ENCODE data around the gene DERL2.

DERL2 gene

DNA sequence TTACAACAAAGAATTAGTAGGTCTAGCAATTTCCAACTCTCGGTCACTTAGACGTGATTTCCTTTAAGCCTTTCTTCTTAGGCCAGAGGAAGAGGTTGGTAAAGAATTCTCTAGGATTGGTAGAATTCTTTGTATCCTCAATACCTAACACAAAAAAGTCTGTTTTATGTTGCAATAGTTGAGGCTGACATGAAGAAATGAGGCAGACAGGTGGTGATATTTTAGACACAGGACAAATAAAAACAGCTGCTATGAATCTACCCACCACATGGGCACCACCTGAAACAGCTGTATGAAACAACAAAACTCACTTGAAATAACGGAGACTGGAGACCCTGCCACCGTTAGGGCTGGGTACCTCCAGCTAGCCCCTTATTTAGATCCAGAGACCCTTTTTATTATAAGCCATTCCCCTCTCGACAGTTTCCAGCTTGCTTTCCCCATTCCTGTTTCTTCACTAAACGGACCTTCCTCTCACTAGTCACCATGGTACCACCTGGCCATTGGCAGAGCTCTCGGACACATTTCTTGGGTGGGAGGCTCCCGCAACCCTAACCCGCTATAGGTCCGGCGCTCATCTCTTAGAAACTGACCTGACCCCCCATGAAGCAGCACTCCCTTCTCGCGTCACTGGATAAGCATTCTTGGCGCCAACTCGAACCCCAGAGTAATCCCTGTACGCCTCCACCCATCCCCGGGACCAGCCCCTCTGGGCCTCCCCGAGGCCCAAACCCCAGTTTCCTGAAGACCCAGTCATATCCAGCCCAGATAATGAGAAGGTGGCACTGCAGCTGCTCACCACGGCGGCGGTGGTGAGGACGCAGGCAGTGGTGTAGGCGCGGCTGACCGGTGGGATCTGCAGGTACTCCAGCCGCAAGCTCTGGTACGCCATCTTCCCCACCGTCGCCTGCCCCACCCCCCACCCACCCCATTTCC, at the start of gene DERL2:
TSS of gene DERL2 (minus strand) at position 909 of the 936 bp plus-strand sequence. CDS start at position 892, 17 bp downstream.
- DNase-seq (ENCODE audit: low read depth): no peak

DNA sequence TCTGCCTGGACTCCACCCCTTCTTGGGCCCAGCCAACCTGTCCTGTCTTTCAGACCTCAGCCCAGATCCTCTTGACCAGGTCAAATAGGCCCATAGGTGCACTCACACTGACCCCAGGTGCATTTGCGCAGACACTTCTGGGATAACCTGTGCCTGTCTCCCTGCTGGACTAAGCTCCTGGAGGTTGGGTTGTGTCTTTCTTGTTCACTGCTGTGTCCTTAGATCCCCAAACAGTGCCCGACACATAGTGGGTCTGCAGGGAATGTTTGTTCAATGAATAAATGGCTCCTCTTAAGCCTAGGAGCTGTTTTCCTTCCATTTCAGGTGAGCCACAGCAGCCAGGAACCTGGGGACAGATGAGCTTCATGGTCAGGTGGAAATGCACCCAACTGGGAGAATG, 49.5 kb upstream of the DERL2 start:
- DNase-seq (ENCODE audit: low read depth): no peak

DNA sequence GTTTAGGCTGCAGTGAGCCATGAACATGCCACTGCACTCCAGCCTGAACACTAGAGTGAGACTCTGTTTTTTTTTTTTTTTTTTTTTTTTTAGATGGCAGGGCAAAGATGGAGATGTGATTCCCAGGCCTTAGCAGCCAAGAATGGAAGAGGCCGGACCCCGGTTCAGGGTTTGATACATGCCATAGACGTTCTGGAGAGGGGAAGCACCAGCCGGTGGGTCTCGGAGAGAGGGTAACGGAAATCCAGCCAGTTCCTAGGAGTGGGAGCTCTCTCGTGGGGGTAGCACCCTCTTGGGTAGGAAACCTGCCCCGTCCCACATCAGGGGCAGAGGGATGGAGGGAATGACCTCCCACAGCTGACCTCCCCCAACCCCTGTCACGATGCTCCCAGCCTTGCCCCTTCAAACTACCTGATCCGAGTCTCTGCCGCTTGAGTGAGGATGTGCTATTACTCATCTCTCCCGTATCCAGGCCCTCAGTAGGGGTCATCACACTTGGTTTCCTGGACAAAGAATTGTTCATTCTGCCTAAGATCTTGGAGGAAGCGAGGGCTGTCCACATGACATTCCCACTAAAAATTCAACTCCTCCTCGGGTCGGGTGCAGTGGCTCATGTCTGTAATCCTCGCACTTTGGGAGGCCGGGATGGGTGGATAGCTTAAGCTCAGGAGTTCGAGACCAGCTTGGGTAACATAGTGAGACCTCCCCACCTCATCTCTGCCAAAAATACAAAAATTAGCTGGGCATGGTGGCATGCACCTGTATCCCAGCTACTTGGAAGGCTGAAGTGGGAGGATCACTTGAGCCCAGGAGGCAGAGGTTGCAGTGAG, 47.7 kb upstream of the DERL2 start:
- no peak for DNase-seq (ENCODE audit: low read depth)

DNA sequence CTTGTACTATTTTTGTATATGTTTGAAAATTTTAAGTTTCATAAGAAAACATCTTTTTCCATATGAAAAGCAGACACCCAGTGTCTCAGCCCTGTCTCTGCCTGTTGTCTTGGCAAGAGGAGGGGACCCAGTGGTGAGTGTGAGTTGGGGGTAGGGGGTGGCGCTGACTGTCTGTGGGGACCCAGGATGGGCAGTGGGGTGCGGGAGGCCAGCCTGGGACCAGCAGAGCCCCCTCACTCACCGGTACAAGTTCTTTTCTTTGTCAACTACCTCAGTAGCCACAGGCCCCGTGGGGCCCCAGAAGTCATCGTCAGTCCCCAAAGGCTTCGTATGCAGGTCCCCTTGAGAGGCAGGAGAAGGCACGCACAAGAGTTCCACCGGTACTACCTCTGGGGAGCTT, 46.6 kb upstream of the DERL2 start:
- DNase-seq (ENCODE audit: low read depth): no peak

DNA sequence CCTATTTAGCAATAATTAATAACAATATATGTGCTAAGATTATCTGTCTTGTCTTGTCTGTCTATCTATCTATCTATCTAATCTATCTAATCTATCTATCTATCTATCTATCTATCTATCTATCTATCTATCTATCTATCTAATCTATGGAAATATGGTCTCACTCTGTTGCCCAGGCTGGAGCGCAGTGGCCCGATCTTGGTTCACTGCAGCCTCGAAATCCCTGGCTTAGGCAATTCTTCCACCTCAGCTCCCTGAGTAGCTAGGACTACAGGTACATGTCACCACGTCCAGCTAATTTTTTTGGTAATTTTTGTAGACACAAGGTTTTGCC, 45.1 kb upstream of the DERL2 start:
- DNase-seq (ENCODE audit: low read depth): no peak

DNA sequence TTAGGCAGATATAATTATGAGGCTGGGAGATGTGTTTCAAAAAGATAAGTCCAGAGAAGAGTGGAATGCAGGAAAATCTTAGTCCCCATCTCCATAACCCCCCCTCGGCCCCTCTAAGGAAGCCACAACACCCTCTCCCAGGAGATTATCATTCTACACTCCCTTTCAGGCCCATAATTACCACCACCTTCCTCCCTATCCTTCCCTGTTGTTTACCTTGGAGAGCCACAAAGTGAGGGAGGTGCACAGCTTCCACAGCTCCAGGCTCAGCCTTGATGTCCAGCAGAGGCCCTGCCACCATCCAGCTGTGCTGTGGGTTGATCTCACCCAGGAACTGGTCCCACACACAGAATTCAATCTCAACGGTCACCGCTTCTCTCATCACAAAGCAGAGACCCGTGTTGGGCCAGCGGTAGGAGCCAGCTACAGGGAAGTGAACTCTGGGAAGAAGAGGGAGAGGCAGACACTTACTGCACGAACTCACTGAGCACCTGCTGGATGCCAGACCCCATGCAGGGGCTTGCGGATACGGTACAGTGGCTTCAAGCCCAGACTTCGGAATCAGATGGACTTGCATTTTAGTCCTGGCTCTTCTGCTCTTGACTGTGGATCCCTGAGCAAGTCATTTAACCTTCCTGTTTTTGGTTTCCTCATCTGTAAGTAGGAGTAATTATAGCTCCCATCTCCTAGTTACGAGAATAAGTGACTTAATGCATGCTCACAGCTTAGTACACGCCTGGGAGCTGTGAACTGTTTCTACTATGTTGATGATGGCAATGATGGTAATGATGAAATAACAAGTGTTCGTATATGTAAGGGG, 44.5 kb upstream of the DERL2 start:
- no peak for DNase-seq (ENCODE audit: low read depth)

DNA sequence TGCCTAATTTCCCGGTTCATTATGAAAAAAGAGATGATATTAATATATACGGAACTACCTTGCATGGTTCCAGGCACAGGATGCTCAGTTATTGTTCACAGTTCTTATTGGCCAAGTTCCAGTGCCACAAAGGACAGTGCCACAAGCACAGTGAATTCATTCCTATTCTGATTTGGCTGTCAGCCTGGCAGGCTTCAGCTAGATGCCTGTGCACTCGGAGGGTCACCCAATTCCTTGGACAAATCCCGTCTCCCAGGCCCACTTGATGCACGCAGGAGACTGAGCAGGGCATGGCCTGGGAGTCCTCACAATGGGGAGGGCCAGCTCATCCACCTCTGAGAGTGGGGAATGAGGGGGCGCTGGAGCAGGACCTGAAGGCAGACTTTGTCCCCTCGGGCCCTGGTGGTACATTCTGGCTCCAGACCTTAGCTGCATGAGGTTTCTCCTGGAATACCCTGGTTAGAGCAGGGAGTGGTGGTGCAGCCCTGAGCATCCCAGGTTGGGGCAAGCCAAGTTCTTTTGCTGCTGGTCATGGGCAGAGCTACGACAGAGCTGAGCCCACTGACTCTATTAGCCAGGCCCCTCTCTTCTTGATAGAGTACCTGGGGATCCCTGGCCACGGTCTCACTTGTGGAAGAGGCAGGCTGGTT, 41.7 kb upstream of the DERL2 start:
- no peak for DNase-seq (ENCODE audit: low read depth)

DNA sequence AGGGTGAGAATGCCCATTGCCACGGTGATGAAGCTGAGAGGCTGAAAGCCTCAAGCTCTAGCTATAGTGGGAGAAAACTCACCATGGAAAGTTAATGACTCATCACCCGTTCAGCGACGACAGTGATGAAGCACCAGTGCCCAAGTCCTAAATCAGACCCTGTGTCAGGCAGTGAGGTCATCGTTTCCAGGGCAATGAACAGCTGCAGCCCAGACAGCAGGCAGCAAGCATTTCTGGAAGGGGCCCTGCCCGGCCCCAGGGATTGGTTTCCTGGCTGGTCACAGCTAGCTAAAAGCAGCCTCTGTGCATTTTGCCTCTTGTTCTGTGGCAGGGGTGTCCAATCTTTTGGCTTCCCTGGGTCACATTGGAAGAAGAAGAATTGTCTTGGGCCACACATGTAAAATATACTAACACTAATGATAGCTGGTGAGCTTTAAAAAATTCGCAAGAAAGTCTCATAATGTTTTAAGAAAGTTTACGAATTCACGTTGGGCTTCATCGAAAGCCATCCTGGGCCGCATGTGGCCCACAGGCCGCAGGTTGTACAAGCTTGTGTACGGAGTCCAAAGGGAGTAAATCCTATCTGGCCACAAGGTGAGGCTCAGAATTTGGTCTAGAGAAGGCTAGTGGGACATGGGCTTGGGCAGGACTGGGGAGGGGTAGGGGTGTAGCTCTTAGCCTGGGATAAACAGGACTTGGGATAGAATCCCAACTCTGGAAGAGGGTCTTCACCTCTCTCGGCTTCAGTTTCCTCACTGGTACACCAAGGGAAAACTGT, 41.0 kb upstream of the DERL2 start:
- no peak for DNase-seq (ENCODE audit: low read depth)

DNA sequence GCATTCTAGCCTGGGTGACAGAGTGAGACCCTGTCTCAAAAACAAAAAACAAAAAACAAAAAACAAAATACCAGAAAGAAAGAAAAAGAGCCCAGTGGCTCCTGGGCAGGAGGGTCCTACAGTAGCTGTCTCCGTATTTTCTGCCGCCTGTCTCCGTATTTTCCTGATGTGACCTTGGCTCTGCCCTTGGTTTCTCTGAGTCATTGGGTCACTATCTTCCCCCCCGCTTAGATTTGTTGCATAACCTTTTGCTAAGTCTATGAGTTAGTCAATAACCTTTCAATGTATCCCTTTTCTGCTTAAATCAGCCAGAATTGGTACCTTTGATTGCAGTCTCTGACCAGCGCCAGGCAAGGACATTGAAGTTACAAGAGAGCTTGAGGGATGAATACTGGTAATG, 37.3 kb upstream of the DERL2 start:
- DNase-seq (ENCODE audit: low read depth): no peak

DNA sequence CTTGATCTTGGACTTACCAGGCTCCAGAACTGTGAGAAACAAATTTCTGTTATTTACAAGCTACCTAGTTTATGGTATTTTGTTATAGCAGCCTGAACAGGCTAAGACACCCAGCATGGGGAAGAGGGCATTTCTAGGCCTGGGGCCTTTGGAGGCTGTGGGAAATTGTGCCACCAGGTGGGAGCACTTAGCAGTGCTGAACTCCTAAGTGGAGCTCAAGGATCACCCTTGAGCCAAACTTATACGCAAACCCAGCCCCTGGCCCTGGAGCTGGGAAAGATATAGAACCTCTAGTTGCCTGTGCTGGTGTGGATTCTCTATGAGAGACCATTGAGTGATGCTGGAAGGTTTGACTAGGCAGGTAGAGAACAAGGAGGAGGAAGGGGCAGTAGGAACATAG, 36.5 kb upstream of the DERL2 start:
- DNase-seq (ENCODE audit: low read depth): no peak

DNA sequence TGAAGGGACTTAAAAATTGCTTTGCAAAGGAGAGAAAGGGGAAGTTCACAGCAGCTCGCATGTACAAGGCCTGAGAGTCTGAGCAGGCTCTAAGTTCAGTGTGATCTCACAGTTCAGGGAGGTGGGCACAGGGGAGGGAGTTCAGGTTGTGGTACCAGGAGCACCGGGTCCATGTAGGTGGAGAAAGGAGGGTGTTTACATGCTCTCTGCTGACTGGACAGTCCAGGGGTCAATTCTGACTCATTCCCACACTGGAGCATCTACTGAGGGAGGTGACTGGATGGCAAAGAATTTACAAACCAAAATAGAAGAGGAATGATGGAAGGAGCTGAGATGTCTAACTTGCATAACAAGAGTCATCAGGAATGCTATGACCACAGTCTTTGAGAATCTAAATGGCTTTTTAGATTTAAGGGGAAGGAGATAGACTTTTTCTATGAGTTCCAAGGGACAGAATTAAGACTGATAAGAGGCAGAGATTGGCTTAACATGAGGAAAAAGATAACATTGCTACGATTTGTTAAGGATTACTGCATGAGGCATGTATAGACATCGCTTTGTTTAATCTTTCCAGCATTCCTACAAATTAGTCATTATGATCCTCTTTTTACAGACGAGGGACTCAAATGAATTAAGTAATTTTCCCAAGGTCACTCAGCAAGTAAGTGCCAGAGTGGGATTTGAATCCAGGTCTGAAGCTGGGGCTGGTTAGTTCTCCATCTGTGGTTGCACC, 30.2 kb upstream of the DERL2 start:
- DNase-seq (ENCODE audit: low read depth): no peak

DNA sequence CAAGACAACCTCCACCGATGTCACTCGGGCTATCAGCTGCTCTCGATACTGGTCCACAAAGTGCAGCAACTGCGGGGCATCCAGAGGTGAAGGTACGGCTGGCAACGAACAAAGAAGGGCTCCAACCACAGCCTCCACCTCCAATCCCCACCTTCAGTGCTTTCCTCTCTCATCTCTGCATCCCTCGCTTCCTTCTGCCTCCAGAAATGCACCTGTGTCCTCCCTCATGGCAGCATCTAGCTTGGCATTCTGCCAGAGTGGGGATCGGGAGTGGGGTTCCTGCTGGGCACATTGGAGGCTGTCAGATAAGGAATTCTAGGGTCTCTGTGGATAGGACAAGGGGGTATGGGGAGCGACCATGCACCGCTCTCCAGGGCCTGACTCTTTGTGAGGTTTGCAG, 29.0 kb upstream of the DERL2 start:
- no peak for DNase-seq (ENCODE audit: low read depth)

DNA sequence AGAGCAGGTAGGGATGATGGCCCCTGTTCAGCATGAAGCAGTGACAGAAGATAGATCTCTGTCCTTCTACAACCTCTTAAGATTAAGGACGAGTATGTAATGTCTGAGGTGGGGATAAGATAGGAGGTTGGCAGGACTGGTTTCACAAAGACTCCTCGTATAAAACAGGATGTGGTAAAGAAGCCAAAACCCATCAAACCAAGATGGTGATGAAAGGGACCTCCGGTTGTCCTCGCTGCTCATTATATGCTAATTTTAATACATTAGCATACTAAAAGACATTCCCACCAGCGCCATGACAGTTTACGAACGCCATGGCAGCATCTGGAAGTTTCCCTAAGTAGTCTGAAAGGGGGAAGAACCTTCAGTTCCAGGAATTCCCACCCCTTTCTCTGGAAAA, 27.6 kb upstream of the DERL2 start:
- no peak for DNase-seq (ENCODE audit: low read depth)

DNA sequence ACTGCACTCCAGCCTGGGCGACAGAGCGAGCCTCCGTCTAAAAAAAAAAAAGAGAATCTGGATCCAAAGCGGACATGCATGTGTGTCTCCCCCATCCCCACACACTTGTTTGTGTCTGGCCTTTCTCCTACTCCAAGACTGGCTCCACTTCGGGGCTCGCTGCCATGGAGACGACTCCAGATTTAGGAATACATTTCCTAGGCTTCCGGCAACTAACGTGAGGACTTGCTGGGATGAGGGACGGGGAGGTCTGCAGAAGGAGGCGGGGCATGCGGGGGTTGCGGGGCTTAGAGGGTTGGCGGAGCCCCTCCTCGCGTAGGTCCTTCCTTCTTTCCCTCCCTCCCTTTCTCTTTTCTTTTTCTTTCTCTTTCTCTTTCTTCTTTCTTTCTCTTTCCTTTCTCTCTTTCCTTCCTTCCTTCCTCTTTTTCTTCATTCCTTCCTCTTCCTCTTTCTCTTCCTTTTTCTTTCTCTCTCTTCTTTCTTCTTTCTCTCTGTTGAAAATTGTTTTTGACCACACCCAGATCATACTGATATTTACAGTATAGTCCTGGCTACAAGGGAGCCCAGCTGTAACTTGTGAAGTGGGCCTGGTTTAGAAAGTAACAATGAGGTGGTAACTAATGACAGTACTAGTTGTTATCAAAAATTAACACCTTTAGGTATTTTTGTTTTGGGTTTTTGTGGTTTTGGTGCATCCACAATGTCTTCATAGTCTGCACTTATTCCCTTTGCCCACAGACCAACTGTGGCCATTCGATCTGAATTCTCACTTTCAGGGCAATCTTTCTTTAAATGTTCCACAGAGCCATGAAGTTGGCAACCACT, 25.6 kb upstream of the DERL2 start:
- DNase-seq (ENCODE audit: low read depth): no peak

DNA sequence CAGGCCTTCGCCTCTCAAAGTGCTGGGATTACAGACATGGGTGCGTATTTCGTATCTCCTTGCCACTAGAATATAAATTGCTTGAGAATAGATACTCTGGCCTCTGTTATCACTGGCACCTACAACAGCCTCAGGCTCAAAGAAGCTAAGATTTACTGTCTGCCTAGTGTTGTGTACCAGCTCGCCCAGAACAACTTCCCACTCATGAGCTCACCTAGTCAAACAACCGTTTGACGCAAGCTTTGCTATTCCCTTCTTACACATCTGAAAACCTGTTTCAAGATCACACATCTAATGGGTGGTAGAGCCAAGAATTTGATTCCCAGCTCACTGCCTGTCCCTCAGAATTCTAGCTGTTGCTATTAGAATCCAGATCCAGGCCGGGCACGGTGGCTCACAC, 24.8 kb upstream of the DERL2 start:
- DNase-seq (ENCODE audit: low read depth): no peak

DNA sequence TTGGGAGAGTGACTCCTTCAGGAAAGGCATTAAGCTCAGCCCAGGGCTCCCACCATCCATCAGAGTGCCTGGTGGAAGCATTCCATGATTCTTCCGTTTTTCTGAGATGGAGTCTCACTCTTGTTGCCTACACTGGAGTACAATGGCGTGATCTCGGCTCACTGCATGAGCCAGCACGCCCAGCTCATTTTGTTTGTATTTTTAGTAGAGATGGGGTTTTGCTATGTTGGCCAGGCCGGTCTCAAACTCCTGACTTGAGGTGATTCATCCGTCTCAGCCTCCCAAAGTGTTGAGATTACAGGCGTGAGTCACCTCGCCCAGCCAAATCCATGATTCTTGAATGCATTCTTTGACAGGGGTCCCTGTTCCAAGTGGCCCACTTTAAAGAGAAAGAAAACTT, 23.5 kb upstream of the DERL2 start:
- no peak for DNase-seq (ENCODE audit: low read depth)

DNA sequence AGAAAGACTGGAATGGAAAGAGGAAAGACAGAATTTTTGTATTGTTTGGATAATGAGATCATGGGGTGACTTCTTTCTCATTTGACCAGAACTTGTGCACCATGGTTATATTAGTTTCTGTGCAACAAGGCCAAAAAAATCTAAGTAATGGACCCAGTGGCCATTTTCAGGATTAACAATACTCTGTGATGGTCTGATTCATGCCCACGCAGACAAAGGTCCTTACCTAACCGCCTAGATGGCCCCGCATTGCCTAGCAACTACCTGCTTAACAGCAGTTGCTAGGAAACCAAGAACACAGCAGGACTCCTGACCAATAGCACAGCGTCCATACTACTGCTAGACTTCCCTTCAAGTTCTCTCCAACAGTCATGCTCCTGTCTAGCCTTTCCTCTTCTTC, 22.8 kb upstream of the DERL2 start:
- no peak for DNase-seq (ENCODE audit: low read depth)

DNA sequence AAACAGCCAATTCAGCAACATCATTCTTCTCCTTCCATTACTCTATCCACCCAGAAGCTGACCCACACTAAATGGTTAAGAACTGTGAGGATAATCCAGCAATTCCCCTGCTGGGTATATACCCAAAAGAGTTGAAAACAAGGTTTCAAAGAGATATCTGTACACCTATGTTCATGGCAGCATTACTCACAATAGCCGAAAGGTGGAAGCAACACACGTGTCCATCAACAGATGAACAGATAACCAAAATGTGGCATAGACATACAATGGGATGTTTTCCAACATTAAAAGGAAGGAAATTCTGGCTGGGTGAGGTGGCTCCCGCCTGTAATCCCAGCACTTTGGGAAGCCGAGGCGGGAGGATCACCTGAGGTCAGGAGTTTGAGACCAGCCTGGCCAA, 20.3 kb upstream of the DERL2 start:
- DNase-seq (ENCODE audit: low read depth): no peak

DNA sequence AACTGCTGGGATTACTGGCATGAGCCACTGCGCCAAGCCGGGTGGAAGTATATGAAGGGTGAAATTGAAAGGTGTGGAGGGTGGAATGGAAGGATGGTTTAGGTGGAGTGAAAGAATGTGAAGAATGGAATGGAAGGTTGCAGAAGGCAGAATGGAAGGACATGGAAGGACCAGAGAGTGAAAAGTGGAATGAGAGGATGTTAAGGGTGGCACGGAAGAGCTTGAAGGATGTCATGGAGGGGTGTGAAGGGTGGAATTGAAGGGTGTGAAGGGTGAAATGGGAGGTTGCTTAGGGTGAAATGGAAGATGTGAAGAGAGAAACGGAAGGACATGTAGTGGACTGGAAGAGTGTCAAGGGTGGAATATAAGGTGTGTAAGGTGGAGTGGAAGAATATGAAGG, 16.6 kb upstream of the DERL2 start:
- no peak for DNase-seq (ENCODE audit: low read depth)

DNA sequence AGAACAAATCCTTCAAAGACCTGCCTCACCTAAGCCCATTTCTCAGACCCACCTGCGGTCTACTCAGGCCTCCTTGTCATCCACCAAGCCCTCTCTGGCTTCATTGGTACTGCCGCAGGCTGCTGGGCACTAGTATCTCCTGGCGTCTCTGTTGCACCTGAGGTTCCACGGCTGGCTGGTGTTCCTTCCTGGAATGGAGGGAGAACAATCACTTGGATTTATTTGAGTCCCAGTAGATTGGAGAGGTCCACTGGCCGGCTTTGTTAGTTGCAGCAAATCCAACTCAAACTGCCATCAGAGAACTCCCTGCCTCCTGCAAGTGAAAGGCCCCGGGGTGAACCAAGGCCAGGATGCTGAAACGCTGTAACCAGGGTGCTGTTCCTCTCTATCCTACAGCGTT, 15.7 kb upstream of the DERL2 start:
- DNase-seq (ENCODE audit: low read depth): no peak
